ENCODE data around the gene TNF.

The TNF gene

DNA sequence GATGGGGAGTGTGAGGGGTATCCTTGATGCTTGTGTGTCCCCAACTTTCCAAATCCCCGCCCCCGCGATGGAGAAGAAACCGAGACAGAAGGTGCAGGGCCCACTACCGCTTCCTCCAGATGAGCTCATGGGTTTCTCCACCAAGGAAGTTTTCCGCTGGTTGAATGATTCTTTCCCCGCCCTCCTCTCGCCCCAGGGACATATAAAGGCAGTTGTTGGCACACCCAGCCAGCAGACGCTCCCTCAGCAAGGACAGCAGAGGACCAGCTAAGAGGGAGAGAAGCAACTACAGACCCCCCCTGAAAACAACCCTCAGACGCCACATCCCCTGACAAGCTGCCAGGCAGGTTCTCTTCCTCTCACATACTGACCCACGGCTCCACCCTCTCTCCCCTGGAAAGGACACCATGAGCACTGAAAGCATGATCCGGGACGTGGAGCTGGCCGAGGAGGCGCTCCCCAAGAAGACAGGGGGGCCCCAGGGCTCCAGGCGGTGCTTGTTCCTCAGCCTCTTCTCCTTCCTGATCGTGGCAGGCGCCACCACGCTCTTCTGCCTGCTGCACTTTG, at the start of gene TNF:
Gene TNF, plus strand, starts transcription at position 231 of the 567 bp plus-strand sequence. Its CDS starts 177 bp downstream, at position 408.
- Histone ChIP-seq H3K27me3 (ENCODE audit: insufficient read depth, low read length) (peaks cover 30% of the 10 kb centered on the region), H3K9me3 (ENCODE audit: low read length) (no peaks in the 10 kb centered on the region), H3K4me1 (ENCODE audit: insufficient read depth, low read length) (no peaks in the 10 kb centered on the region), H2AFZ (ENCODE audit: low read depth, low read length) (no peak within 1 kb of the TSS), H3K4me3 (ENCODE audit: low read length) (no peak within 1 kb of the TSS), H3K36me3 (ENCODE audit: insufficient read depth, low read length) (no peaks in the 10 kb centered on the region)

- Histone ChIP-seq H3K27me3 (ENCODE audit: insufficient read depth, low read length) (no peaks in the 10 kb centered on the region), H3K9me3 (ENCODE audit: low read length) (no peaks in the 10 kb centered on the region), H3K4me3 (ENCODE audit: low read length) (no peak overlapping the region), H3K36me3 (ENCODE audit: insufficient read depth, low read length) (peaks cover 12% of the 10 kb centered on the region), H2AFZ (ENCODE audit: low read depth, low read length) (no peak overlapping the region), H3K4me1 (ENCODE audit: insufficient read depth, low read length) (no peaks in the 10 kb centered on the region)
Observed at GRCh38 chr6:31525932-31526591, 49.3 kb upstream of the TNF start.

GRCh38 chr6:31528307-31528777, 47.0 kb upstream of the TNF start:
- Histone ChIP-seq H3K27me3 (ENCODE audit: insufficient read depth, low read length) (no peaks in the 10 kb centered on the region), H3K4me1 (ENCODE audit: insufficient read depth, low read length) (no peaks in the 10 kb centered on the region), H3K9me3 (ENCODE audit: low read length) (no peaks in the 10 kb centered on the region), H3K36me3 (ENCODE audit: insufficient read depth, low read length) (peaks cover 34% of the 10 kb centered on the region), H3K4me3 (ENCODE audit: low read length) (no peak overlapping the region), H2AFZ (ENCODE audit: low read depth, low read length) (no peak overlapping the region)

DNA sequence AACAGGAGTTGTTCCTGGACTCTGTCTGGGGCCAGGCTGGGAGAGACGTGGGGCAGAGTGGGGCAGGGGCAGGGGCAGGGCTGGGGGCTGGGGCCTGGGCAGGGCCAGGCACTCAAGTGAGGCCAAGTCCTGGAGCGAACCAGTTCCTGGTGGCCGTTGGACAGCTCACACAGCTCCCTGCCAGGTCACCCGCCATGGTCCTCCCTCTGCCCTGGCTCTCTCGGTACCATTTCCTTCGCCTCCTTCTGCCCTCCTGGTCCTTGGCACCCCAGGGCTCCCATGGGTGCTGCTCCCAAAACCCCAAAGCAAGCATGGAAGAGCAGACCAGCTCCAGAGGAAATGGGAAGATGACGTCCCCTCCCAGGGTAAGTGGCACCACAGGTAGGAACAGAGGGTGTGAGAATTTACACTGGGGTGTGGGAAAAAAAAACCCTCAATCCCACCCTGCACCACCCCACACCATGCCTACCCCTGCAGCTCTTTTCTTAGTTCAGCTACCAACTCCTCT, 46.5 kb upstream of the TNF start, which contains the start of gene MCCD1:
Gene MCCD1, plus strand, starts transcription at position 142 of the 508 bp plus-strand sequence. Its CDS starts 53 bp downstream, at position 195.
- no peak within 1 kb of the TSS for H2AFZ ChIP-seq (ENCODE audit: low read depth, low read length)
- no peaks in the 10 kb centered on the region for H3K27me3 ChIP-seq (ENCODE audit: insufficient read depth, low read length)
- no peak within 1 kb of the TSS for H3K4me3 ChIP-seq (ENCODE audit: low read length)
- no peaks in the 10 kb centered on the region for H3K4me1 ChIP-seq (ENCODE audit: insufficient read depth, low read length)
- peaks cover 40% of the 10 kb centered on the region for H3K36me3 ChIP-seq (ENCODE audit: insufficient read depth, low read length)
- H3K9me3 ChIP-seq (ENCODE audit: low read length) = no peaks in the 10 kb centered on the region

GRCh38 chr6:31529329-31530150, 45.8 kb upstream of the TNF start:
- Histone ChIP-seq H3K27me3 (ENCODE audit: insufficient read depth, low read length) (no peaks in the 10 kb centered on the region), H3K4me3 (ENCODE audit: low read length) (no peak overlapping the region), H3K9me3 (ENCODE audit: low read length) (no peaks in the 10 kb centered on the region), H2AFZ (ENCODE audit: low read depth, low read length) (no peak overlapping the region), H3K4me1 (ENCODE audit: insufficient read depth, low read length) (no peaks in the 10 kb centered on the region), H3K36me3 (ENCODE audit: insufficient read depth, low read length) (peaks cover 46% of the 10 kb centered on the region)

DNA sequence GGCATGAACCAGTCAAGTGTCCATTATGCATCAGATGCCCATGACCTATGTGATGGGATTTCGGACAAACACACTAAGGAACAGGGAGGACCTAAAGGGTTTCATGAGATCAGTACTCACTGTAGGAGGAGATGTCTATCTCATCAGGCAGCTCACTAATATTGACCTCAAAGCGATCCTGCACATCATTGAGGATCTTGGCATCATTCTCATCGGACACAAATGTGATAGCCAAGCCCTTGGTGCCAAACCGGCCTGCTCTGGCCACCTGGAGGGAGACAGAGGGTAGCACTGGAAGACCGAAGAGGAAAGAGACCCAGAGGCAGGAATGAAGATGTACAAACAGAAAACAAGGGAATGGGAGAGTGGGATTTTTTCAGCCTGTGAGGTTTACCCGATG, 44.7 kb upstream of the TNF start:
- no peak overlapping the region for H3K4me3 ChIP-seq (ENCODE audit: low read length)
- no peaks in the 10 kb centered on the region for H3K27me3 ChIP-seq (ENCODE audit: insufficient read depth, low read length)
- peaks cover 57% of the 10 kb centered on the region for H3K36me3 ChIP-seq (ENCODE audit: insufficient read depth, low read length)
- H2AFZ ChIP-seq (ENCODE audit: low read depth, low read length) = no peak overlapping the region
- no peaks in the 10 kb centered on the region for H3K4me1 ChIP-seq (ENCODE audit: insufficient read depth, low read length)
- H3K9me3 ChIP-seq (ENCODE audit: low read length) = no peaks in the 10 kb centered on the region

DNA sequence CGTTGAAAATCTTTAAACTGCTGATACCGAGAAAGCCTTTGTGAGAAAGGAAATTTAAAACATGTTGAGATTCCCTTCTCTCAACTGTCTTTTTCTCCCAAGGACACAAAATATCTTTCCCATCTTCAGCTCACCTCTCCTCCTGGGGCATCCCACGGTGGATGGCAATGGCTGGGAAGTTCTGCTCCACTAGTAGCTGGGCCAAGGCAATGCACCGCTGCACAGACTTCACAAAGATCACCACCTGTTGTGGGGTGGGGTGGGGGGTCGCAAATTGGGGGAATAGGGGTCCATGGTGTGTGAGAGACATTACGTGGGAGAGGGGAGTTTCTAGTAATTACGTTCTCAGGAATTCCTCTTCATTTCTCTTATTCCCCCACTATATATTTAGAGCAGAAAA, 44.2 kb upstream of the TNF start:
- H3K9me3 ChIP-seq (ENCODE audit: low read length) = no peaks in the 10 kb centered on the region
- H3K27me3 ChIP-seq (ENCODE audit: insufficient read depth, low read length) = no peaks in the 10 kb centered on the region
- H3K4me1 ChIP-seq (ENCODE audit: insufficient read depth, low read length) = no peaks in the 10 kb centered on the region
- H3K4me3 ChIP-seq (ENCODE audit: low read length) = no peak overlapping the region
- no peak overlapping the region for H2AFZ ChIP-seq (ENCODE audit: low read depth, low read length)
- H3K36me3 ChIP-seq (ENCODE audit: insufficient read depth, low read length) = peaks cover 63% of the 10 kb centered on the region

GRCh38 chr6:31531771-31532643, 43.4 kb upstream of the TNF start:
- no peaks in the 10 kb centered on the region for H3K27me3 ChIP-seq (ENCODE audit: insufficient read depth, low read length)
- H3K36me3 ChIP-seq (ENCODE audit: insufficient read depth, low read length) = peaks cover 70% of the 10 kb centered on the region
- H3K4me1 ChIP-seq (ENCODE audit: insufficient read depth, low read length) = no peaks in the 10 kb centered on the region
- H2AFZ ChIP-seq (ENCODE audit: low read depth, low read length) = no peak overlapping the region
- no peaks in the 10 kb centered on the region for H3K9me3 ChIP-seq (ENCODE audit: low read length)
- H3K4me3 ChIP-seq (ENCODE audit: low read length) = no peak overlapping the region

DNA sequence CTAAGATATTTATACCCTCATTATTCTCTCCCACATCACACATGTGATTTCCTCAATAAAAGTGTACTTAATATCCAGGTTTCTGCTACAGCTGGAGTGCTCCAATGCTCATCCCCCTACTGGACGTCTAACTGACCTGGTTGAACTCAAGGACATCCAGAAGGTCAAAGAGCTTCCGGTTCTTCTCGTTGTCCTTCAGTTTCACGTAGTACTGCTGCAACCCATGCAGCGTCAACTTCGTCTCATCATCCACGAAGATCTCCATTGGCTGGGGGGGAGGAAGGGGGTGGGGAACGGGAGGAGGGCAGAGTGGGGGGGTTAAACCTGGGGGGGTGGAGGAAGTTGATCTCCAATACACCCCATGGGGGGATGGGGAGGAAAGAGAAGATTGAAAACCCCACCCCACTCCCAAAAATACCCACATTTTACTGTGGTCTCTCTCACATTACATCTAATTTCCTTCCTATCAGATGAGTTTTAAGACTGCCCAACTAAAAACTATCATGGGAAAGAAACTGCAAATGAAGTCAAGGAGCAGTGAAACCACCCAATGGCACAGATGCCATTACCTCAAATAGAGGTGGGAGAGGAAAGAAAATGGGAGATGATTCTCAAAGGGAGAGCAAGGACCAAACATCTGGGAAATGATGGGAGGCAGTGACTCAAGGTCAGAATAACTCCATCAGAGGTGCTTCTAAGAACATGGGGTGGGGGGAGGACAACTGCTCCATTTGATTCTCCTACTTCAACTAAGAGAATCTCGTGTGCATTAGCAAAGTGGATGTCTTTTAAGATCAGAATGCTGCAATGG, 42.5 kb upstream of the TNF start:
- Histone ChIP-seq H3K27me3 (ENCODE audit: insufficient read depth, low read length) (no peaks in the 10 kb centered on the region), H3K36me3 (ENCODE audit: insufficient read depth, low read length) (peaks cover 76% of the 10 kb centered on the region), H3K4me1 (ENCODE audit: insufficient read depth, low read length) (no peaks in the 10 kb centered on the region), H3K4me3 (ENCODE audit: low read length) (no peak overlapping the region), H3K9me3 (ENCODE audit: low read length) (no peaks in the 10 kb centered on the region), H2AFZ (ENCODE audit: low read depth, low read length) (no peak overlapping the region)

- no peaks in the 10 kb centered on the region for H3K9me3 ChIP-seq (ENCODE audit: low read length)
- no peak overlapping the region for H2AFZ ChIP-seq (ENCODE audit: low read depth, low read length)
- peaks cover under 1% of the 10 kb centered on the region for H3K4me1 ChIP-seq (ENCODE audit: insufficient read depth, low read length)
- H3K4me3 ChIP-seq (ENCODE audit: low read length) = no peak overlapping the region
- no peaks in the 10 kb centered on the region for H3K27me3 ChIP-seq (ENCODE audit: insufficient read depth, low read length)
- H3K36me3 ChIP-seq (ENCODE audit: insufficient read depth, low read length) = peaks cover 81% of the 10 kb centered on the region
Observed at GRCh38 chr6:31533455-31533841, 41.9 kb upstream of the TNF start.

- Histone ChIP-seq H3K4me3 (ENCODE audit: low read length) (no peak overlapping the region), H3K36me3 (ENCODE audit: insufficient read depth, low read length) (peaks cover 87% of the 10 kb centered on the region), H2AFZ (ENCODE audit: low read depth, low read length) (no peak overlapping the region), H3K9me3 (ENCODE audit: low read length) (no peaks in the 10 kb centered on the region), H3K4me1 (ENCODE audit: insufficient read depth, low read length) (peaks cover 6% of the 10 kb centered on the region), H3K27me3 (ENCODE audit: insufficient read depth, low read length) (no peaks in the 10 kb centered on the region)
Observed at GRCh38 chr6:31534011-31534410, 41.4 kb upstream of the TNF start.

- Histone ChIP-seq H3K4me3 (ENCODE audit: low read length) (no peak overlapping the region), H3K27me3 (ENCODE audit: insufficient read depth, low read length) (no peaks in the 10 kb centered on the region), H3K4me1 (ENCODE audit: insufficient read depth, low read length) (peaks cover 12% of the 10 kb centered on the region), H2AFZ (ENCODE audit: low read depth, low read length) (no peak overlapping the region), H3K36me3 (ENCODE audit: insufficient read depth, low read length) (peaks cover 92% of the 10 kb centered on the region), H3K9me3 (ENCODE audit: low read length) (no peaks in the 10 kb centered on the region)
Observed at GRCh38 chr6:31534521-31535040, 40.8 kb upstream of the TNF start.
